Measurements from ENCODE around the gene ECT2L.
"Not testable (repeated sequence)": the region's sequence is repeated elsewhere in the genome, so short reads cannot be mapped to it uniquely, and the experiment has no call there.

ECT2L gene

DNA sequence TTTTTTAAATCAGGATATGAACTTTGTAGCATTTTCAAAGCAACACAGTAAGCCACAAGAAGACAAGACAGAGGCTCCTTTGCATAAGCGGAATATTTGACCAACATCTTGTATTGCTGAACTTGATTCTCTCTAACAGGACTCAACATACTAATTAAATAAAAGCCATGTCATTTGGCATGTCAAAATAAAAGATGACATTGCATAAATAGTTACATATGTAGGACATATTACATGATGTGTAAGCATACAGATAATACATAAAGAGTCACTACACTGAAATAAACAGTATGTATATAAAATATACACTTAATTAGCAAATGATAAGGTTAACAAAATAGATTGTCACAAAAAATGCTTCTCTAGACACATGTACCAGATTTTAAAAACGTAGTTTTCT lies 129.9 kb downstream of the ECT2L start:
- DNase-seq (ENCODE audit: low read depth in 1 of 2, low spot score in 1 of 2) = no peak

DNA sequence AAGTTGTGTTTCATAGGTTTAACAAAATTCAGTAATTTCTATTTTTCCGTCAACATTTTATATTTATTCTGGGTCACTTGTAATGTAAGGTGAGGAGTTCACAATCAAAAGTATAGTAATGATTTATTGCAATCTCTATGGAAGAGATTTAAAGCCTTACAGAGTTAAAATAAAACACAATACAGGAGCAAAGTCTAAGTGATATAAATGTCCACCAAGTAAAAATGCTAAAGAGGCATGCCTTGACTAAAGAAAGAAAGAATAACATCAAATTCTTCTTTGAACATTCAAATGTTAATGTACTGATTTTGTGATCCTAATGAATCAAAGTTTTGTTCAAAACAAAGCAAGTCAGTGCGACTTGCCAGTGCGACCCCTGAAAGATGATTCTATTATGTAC lies 130.7 kb downstream of the ECT2L start:
- DNase-seq (ENCODE audit: low read depth in 1 of 2, low spot score in 1 of 2) = no peak

DNA sequence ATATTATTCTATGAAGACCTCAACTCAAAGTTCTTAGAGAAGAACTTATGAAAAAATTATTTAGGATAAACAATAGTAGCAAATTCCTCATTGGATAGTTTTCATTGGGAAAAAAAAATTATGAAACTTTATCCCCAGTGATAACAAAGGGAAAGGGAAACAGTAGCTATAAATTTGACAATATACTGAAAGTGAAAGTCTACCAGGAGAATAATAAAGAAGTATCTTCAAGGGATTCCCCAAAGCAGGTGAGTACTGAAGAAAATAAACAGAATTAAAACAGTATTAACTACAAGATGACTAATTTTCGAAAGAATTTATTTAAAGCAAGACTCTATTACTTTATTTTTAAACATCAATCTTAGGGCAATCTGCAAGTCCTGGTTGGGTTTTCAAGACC lies 135.8 kb downstream of the ECT2L start:
- DNase-seq (ENCODE audit: low read depth in 1 of 2, low spot score in 1 of 2) = no peak

DNA sequence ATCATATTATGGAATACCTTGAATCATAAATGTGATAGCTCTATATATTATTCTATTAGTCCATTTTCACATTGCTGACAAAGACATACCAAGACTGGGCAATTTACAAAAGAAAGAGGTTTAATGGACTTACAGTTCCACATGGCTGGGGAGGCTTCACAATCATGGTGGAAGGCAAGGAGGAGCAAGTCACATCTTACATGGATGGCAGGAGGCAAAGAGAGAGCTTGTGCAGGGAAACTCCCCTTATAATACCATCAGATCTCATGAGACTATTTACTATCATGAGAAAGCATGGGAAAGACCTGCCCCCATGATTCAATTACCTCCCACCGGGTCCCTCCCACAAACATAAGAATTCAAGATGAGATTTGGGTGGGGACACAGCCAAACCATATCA lies 141.0 kb downstream of the ECT2L start:
- DNase-seq (ENCODE audit: low read depth in 1 of 2, low spot score in 1 of 2) = not testable (repeated sequence)

DNA sequence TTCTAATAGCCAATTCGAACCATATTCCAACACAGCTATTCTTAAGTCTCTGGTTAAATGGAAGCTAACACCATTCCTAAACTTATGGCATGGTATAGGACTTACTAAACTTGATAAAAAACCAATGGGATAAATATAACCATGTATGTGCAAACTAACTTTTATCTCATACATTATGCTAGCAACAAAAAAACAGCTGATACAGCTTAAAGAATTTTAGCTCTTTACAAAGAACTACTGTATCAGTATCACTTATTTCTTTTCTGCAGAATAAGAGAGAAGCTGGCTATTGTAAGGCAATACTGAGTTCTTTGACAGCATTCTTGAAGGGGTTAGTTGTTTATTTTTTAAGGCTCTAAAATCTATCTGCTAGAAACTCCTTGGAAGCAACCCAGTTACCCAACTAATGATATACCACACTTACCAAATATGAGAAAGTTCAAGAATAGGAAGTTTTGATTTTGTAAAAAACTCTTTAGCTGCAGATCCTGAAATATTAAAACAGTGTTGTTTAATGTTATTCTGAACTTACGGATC lies 147.3 kb downstream of the ECT2L start:
- DNase-seq (ENCODE audit: low read depth in 1 of 2, low spot score in 1 of 2) = no peak

DNA sequence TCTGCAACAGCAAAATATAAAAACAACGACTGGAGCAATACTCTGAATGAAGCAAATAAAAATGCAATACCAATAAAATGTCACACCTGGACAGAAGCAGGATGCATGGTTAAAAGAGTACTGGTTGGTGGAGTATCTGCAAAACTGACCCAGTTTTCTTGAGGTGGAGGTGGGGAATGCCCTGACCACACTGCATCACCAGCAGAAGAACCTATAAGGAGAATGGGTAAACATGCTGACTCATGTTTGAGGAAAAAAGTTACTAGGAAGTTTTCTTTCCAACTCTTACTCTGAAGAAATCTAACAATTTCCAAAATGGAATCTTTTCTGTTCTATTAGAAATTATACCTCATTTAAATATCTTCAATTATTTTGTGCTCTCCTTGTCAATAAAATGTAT lies 148.5 kb downstream of the ECT2L start:
- no peak for DNase-seq (ENCODE audit: low read depth in 1 of 2, low spot score in 1 of 2)

DNA sequence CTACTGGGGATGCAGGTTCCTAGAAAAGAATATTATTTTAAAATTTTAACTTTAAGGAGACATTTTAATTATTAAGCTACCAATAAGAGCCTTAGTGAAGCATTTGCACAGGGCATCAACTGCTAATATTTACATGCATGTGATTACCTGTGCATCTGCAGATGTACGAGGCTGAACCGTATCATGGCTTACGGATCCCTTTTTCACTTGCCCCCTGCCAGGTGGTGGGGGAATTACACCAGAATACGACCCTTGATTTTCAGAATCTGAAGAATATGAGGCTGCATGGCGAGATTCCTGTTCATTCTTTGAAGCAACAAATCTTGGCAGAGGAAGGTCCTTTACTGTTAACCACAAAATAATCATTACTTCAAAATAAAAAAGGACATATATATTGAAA lies 149.5 kb downstream of the ECT2L start:
- no peak for DNase-seq (ENCODE audit: low read depth in 1 of 2, low spot score in 1 of 2)

DNA sequence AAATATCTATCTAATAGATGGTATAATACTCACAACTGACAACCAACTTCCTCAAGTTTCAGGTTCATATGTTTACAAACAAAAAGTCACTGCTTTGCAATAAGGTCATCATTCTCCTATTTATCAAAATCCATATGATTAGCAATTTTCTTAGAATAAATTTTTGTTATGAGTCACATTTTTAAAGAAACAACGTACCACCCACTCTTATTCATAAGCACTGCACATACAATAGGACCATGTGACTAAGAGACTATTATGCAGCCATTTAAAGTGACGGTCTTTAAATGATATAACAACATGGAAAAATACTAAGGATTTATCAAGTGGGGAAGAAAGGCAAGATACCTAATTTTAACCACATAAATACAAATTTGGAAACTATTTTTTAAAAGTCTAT lies 152.1 kb downstream of the ECT2L start:
- DNase-seq (ENCODE audit: low read depth in 1 of 2, low spot score in 1 of 2) = no peak

DNA sequence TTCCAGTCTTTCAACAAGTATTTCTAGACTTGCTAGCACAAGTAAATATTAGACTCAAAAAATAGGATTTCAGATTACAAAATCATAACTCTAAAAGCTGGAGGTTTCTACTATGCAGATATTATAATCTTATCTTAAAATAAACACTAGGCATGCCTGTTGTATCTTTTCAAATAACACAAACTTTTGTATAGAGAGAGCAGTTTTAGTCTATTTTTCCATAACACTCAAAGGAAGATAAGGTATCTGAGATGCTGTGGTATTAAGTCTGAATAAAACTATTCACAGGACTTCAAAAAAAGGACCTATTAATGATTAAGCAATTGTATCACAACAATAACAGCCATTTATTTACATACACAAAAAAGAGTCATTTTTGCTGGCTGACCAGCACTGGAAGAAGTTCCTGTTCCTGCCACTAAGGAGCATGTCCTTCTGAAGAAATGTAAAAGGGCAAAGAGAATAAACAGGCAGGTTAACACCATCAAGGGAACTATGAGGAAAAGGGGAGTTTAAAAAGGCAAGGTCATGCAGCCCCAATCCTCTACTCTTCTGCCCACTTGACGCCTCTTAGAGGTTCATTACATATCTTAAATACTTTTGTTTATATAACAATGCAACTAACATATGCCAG lies 152.8 kb downstream of the ECT2L start:
- no peak for DNase-seq (ENCODE audit: low read depth in 1 of 2, low spot score in 1 of 2)

DNA sequence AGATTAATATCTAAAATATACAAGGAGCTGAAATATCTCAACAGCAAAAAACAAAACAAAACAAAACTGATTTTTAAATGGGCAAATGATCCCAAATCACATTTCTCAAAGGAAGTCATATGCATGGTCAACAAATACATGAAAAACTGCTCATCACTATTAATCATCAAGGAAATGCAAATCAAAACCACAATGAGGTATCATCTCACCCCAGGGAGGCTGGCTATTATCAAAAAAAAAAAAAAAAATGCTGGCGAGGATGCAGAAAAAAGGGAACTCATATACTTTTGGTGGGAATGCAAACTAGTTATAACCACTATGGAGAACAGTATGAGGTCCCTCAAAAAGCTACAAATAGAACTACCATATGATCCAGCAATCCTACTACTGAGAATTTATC lies 157.6 kb downstream of the ECT2L start:
- DNase-seq (ENCODE audit: low read depth in 1 of 2, low spot score in 1 of 2) = no peak

All from stimulated activated CD4-positive, alpha-beta T cell treated with anti-CD3 and anti-CD28 coated beads, Interleukin-15, amount 100 ng/mL, for 1 hour (primary cell).